B cell (primary cell): ENCODE measurements around the gene ADAM12. TPM values are rescaled to one million over a fixed set of nuclear protein-coding genes. Genes with fewer than 3 reads are reported as not detected.

Experiments used
- ATAC-seq: fragments of 200-7000 bp; cut with Tn5 transposase; one replicate; pipeline ENCODE4 v1.10.0; 2021; ENCODE audit warnings: low read depth, mild to moderate bottlenecking, moderate number of reproducible peaks, moderate library complexity
- CTCF ChIA-PET: fragments of 350-600 bp; sonication (Branson Sonifier 250); formaldehyde crosslinking; loops from one replicate; lab custom pipeline; 2021; ENCODE audit warnings: antibody characterized with exemption, inconsistent platforms; lab: Charles Lee
- POLR2A ChIA-PET: fragments of 350-600 bp; sonication (Branson Sonifier 250); formaldehyde crosslinking; loops from one replicate; lab custom pipeline; 2021; ENCODE audit warnings: antibody characterized with exemption; lab: Charles Lee
- DNase-seq: peaks from one replicate; pipeline ENCODE4 v3.0.0; 2013
- H2AFZ ChIP-seq: 2 replicates; pipeline ENCODE4 v1.6.1; 2012; ENCODE audit warnings: mild to moderate bottlenecking, low read depth, low read length; ENCODE audit not compliant: insufficient read depth, poor library complexity, severe bottlenecking
- H3K27ac ChIP-seq, 2 donors: 1 replicate in 1 of 2; 2 replicates in 1 of 2; pipeline ENCODE4 v1.5.1; 2012 to 2013; ENCODE audit warnings: low read length in 2 of 2, mild to moderate bottlenecking in 2 of 2, moderate library complexity in 1 of 2
- H3K27me3 ChIP-seq, 4 experiments: fragments of 200-600 bp in 1 of 4; sonication (generic) in 1 of 4; replicated peaks in 1 of 4; 1 replicate in 2 of 4; 2 replicates in 2 of 4; pipeline versions ENCODE4 v1.6.1 to v1.7.0; 2013 to 2016; ENCODE audit warnings: low read length in 3 of 4, mild to moderate bottlenecking in 2 of 4, mixed read lengths in 1 of 4, moderate library complexity in 1 of 4; ENCODE audit not compliant: insufficient read depth in 4 of 4, control insufficient read depth in 3 of 4; ENCODE audit errors: control extremely low read depth in 1 of 4
- H3K36me3 ChIP-seq, 2 experiments: replicated peaks in 1 of 2; 1 replicate in 1 of 2; 2 replicates in 1 of 2; pipeline versions ENCODE4 v1.6.1 to v1.7.1; 2013; ENCODE audit warnings: low read length in 1 of 2; ENCODE audit not compliant: insufficient read depth in 2 of 2, control insufficient read depth in 1 of 2; ENCODE audit errors: control extremely low read depth in 1 of 2, extremely low read depth in 1 of 2
- H3K4me1 ChIP-seq, 2 donors: fragments of 200-600 bp in 1 of 2; sonication (generic) in 1 of 2; 1 replicate in 1 of 2; 2 replicates in 1 of 2; pipeline versions ENCODE4 v1.5.1 to v1.6.1; 2013 to 2017; ENCODE audit warnings: low read length in 2 of 2; ENCODE audit not compliant: control insufficient read depth in 2 of 2, insufficient read depth in 2 of 2
- H3K4me2 ChIP-seq: replicated peaks from 2 replicates; pipeline ENCODE3; 2012; ENCODE audit warnings: mild to moderate bottlenecking, low read depth, low read length; ENCODE audit not compliant: poor library complexity, severe bottlenecking
- H3K4me3 ChIP-seq, 5 experiments: fragments of 200-600 bp in 1 of 5; sonication (generic) in 1 of 5; 1 replicate in 3 of 5; 2 replicates in 2 of 5; pipeline versions ENCODE4 v1.5.1 to v1.7.0; 2011 to 2016; ENCODE audit warnings: low read length in 4 of 5, mild to moderate bottlenecking in 4 of 5, low read depth in 2 of 5, control low read depth in 1 of 5, moderate library complexity in 1 of 5; ENCODE audit not compliant: insufficient read depth in 1 of 5; ENCODE audit errors: control extremely low read depth in 1 of 5, extremely low read depth in 1 of 5
- H3K79me2 ChIP-seq: fragments of 200-600 bp; sonication (generic); one replicate; pipeline ENCODE4 v1.6.0; 2016; ENCODE audit warnings: low read length; ENCODE audit not compliant: control insufficient read depth, insufficient read depth
- H3K9ac ChIP-seq: fragments of 200-600 bp; sonication (generic); 2 replicates; pipeline ENCODE4 v1.6.1; 2017; ENCODE audit warnings: mild to moderate bottlenecking, low read length, moderate library complexity
- H3K9me3 ChIP-seq, 3 donors: one replicate each; pipeline versions ENCODE4 v1.6.1 to v1.7.1; 2013; ENCODE audit warnings: low read length in 2 of 3; ENCODE audit not compliant: control insufficient read depth in 2 of 3, insufficient read depth in 1 of 3; ENCODE audit errors: control extremely low read depth in 1 of 3
- H4K20me1 ChIP-seq: 2 replicates; pipeline ENCODE4 v1.6.0; 2012; ENCODE audit warnings: mild to moderate bottlenecking, low read length; ENCODE audit not compliant: insufficient read depth, control insufficient read depth, poor library complexity, severe bottlenecking
- H3K27ac Mint-ChIP-seq: one replicate; pipeline ENCODE4 v1.8.0; 2021; ENCODE audit warnings: mixed read lengths
- H3K27me3 Mint-ChIP-seq: one replicate; pipeline ENCODE4 v1.8.0; 2021; ENCODE audit warnings: mixed read lengths
- H3K4me1 Mint-ChIP-seq: one replicate; pipeline ENCODE4 v1.8.0; 2021; ENCODE audit warnings: mixed read lengths
- H3K4me3 Mint-ChIP-seq: one replicate; pipeline ENCODE4 v1.8.0; 2021; ENCODE audit warnings: mixed read lengths
- H3K9me3 Mint-ChIP-seq: one replicate; pipeline ENCODE4 v1.8.0; 2022; ENCODE audit warnings: mixed read lengths; ENCODE audit not compliant: insufficient read depth
- CTCF ChIP-seq: fragments of 200-600 bp; IDR thresholded peaks from one replicate; pipeline ENCODE4 v1.8.0; 2022; ENCODE audit warnings: antibody characterized with exemption, mild to moderate bottlenecking
- EZH2 ChIP-seq: IDR thresholded peaks from 2 replicates; pipeline ENCODE4 v1.6.1; 2012; ENCODE audit warnings: borderline replicate concordance, low read depth, mild to moderate bottlenecking, moderate library complexity, low read length; ENCODE audit not compliant: insufficient read depth, poor library complexity, severe bottlenecking
- WGBS: methylation state at CpG from one replicate; pipeline ENCODE4 v1.1.5; 2013; ENCODE audit warnings: missing lambda C conversion rate; ENCODE audit not compliant: insufficient coverage; 5-methylcytosine and 5-hydroxymethylcytosine counted together
- intact Hi-C: fragments of 100-400 bp; cut with micrococcal nuclease; formaldehyde crosslinking; loops from one replicate; pipeline ENCODE4 v1.10.0; 2022
- polyA plus RNA-seq: library from polyadenylated mRNA; depleted of rRNA; stranded (reverse); fragments of >200 nt; gene quantifications from 2 replicates; pipeline ENCODE4 v1.2.3, GENCODE V29; 2012
- total RNA-seq, 2 donors: library from RNA; stranded (reverse); fragments of 120-200 nt in 1 of 2; gene quantifications; 1 replicate in 1 of 2; 2 replicates in 1 of 2; pipeline versions ENCODE4 v1.2.3 to v1.2.4, GENCODE V29; 2013 to 2022

ADAM12 gene
- total and polyA plus RNA-seq, 2 donors (not counting 1 experiment from before 2014, with no cell fraction given), result 0.01 to 0.22 TPM

- Mint-ChIP-seq H3K4me3 (no peak overlapping the region), H3K27me3 (peaks cover 3% of the 10 kb centered on the region), H3K27ac (no peak overlapping the region), H3K9me3 (peaks cover 8% of the 10 kb centered on the region), H3K4me1 (no peaks in the 10 kb centered on the region)
- ChIA-PET CTCF (no interaction called here), POLR2A (no interaction called here)
- no peak for ATAC-seq
- no peak overlapping the region for H2AFZ ChIP-seq
- no peak overlapping the region for H3K4me2 ChIP-seq
- peaks cover 0 to 20% (median 11%) of the 10 kb centered on the region in 3 donors for H3K9me3 ChIP-seq
- WGBS, result 82% methylated on average over 3 of the region's 5 CpGs
- no peaks in the 10 kb centered on the region for H3K36me3 ChIP-seq
- DNase-seq, result no peak
- no peaks in the 10 kb centered on the region for H3K27me3 ChIP-seq
- intact Hi-C loops, result no loop called here
- no peaks in the 10 kb centered on the region for H4K20me1 ChIP-seq
- no peaks in the 10 kb centered on the region for H3K4me1 ChIP-seq
- no peak overlapping the region for H3K9ac ChIP-seq
- no peaks in the 10 kb centered on the region for H3K79me2 ChIP-seq
- H3K4me3 ChIP-seq, result no peak overlapping the region
- TF ChIP-seq EZH2, result no peak
- TF ChIP-seq CTCF, result no peak
- H3K27ac ChIP-seq, result no peak overlapping the region
Measured at GRCh38 chr10:126425032-126425431, 36.8 kb upstream of the ADAM12 start.

GRCh38 chr10:126423732-126424491 lies 35.6 kb upstream of the ADAM12 start:
- H3K27me3 ChIP-seq, result no peaks in the 10 kb centered on the region
- Mint-ChIP-seq H3K4me3 (no peak overlapping the region), H3K27ac (no peak overlapping the region), H3K4me1 (no peaks in the 10 kb centered on the region), H3K9me3 (peaks cover 8% of the 10 kb centered on the region), H3K27me3 (peaks cover 3% of the 10 kb centered on the region)
- no peak for ATAC-seq
- H3K9me3 ChIP-seq, result peaks cover 0 to 27% (median 11%) of the 10 kb centered on the region in 3 donors
- CTCF ChIA-PET, result no interaction called here
- H3K36me3 ChIP-seq, result no peaks in the 10 kb centered on the region
- H3K9ac ChIP-seq, result no peak overlapping the region
- H3K4me1 ChIP-seq, result no peaks in the 10 kb centered on the region
- POLR2A ChIA-PET, result no interaction called here
- no peak overlapping the region for H3K4me3 ChIP-seq
- H2AFZ ChIP-seq, result no peak overlapping the region
- no peak for TF ChIP-seq EZH2
- TF ChIP-seq CTCF, result no peak
- no peaks in the 10 kb centered on the region for H3K79me2 ChIP-seq
- H4K20me1 ChIP-seq, result no peaks in the 10 kb centered on the region
- no peak overlapping the region for H3K4me2 ChIP-seq
- WGBS, result 100% methylated on average over 5 of the region's 6 CpGs
- no peak for DNase-seq
- intact Hi-C loops, result no loop called here
- no peak overlapping the region for H3K27ac ChIP-seq
